Measurements from ENCODE around the gene BZW1.

The BZW1 gene

DNA sequence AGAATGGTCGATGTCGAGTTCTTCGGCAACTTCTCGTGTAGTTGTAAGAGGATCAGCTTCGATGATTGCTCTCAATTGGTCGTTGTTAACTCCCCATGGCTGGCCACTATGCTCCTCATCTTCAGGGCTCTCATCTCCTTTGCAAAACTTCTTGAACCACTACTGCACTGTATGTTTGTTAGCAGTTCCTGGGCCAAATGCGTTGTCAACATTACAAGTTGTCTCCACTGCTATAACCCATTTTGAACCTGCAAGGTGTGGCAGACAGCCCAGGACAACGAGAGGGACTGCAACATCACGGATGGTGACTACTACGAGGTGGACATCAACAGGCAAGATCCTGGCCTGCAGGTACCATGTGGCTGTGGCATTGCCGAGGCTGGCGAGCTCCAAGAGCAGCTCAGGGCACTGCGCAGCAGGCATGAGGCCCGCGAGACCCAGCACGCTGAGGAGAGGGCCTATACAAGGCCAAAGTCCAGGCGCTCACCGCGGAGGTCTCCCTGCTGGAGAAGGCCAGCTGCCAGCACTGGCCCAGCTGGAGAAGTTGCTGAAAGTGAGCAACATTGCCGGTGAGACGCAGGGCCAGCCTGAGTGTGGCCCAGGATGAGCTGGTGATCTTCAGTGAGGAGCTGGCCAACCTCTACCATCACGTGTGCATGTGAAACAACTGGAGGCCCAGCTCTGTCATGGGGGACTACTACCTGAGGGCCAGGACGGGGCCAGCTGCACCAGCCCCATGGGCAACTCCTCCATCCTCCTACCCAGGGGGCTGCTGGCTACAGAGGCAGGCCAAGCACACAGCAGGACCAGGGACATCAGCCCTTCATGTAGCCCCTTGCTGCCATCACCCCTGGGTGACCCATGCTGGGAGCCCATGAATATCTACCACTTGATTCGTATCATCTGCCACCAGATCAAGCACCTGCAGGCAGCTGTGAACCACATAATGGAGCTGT is 32.6 kb downstream of the BZW1 start:
- no peak for DNase-seq

DNA sequence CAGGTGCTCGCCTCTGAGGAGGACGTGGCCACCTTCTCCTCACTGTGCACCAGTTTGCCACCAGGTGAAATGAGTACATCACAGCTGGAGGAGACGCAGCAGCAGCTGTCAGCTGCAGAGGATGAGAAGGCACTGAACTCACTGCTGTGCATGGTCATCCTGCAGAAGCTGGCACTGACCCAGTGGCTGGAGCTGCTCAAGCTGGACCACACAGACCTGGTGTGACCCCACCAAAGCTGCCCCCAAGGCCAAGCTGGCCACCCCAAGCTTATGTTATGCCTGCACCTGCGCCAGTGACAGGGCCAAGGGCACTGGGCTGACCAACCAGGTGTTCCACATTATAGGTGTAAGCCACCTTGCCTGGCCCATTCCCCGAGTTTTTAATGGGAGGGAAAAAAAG is 33.5 kb downstream of the BZW1 start:
- no peak for DNase-seq

DNA sequence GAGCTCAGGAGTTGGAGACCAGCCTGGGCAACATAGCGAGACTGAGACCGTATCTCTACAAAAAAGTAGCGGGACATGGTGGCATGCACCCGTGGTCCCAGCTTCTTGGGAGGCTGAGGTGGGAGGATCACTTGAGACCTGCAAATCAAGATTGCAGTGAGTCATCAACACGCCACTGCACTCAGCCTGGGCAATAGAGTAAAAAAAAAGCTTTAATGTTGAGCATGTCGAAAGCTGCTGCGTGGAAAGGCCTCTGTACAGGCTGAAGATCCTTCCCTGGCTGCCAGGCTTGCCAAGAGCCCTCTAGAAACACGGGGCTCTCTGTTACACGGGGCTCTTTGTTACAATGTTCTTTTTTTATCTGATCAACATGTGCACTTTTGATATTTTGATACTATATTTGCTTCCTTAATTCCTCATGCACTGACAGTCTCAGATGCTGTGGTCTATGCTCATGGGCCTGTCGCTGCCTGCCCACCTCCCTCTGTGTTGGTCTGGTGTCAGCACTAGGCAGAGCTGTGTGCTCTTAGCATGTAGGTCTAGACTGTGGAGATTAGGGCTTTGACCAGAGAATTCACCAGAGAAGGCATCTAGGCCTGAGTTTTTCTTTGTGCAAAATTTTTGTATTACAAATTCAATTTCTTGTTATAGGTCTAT is 34.1 kb downstream of the BZW1 start:
- no peak for DNase-seq

- no peak for DNase-seq
These were observed 35.6 kb downstream of the BZW1 start for GRCh38 chr2:200847269-200847668.

DNA sequence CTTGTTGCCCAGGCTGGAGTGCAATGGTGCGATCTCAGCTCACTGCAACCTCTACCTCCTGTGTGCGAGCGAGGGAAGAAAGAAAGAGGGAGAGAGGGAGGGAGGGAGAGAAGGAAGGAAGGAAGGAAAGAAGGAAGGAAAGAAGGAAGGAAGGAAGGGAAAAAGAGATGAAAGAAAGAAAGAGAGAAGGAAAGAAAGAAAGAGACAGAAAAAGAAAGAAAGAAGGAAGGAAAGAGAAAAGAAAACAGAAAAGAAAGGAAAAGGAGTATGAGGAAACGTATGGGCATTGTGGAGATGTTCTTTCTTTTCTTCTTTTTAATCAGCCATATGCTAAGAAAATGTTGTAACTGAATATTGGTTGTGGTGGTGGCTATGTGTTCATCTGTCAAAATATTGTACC is 36.2 kb downstream of the BZW1 start:
- no peak for DNase-seq

GRCh38 chr2:200850512-200851256 is 39.0 kb downstream of the BZW1 start:
- no peak for DNase-seq

GRCh38 chr2:200851398-200852248 is 39.9 kb downstream of the BZW1 start:
- no peak for DNase-seq

DNA sequence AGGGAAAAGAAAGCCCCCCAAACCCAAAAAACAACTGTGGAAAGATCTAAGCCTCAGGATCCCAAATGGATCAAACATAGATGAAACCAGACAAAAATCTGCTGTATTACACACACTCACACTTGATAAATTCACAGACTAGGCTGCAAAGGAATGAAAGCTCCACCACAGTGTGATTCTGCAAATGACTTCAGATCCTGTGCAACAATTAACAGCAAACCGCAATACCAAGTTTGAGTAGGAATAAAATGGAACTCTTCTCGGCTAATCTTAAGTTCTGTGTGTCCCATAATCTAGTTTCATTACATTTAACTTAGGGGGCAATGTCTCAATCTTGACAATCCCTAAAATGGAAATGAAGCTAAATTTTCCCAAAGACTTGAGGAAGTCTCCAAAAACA is 40.9 kb downstream of the BZW1 start:
- no peak for DNase-seq

- no peak for DNase-seq
These were observed 45.1 kb downstream of the BZW1 start for GRCh38 chr2:200856806-200857205.

DNA sequence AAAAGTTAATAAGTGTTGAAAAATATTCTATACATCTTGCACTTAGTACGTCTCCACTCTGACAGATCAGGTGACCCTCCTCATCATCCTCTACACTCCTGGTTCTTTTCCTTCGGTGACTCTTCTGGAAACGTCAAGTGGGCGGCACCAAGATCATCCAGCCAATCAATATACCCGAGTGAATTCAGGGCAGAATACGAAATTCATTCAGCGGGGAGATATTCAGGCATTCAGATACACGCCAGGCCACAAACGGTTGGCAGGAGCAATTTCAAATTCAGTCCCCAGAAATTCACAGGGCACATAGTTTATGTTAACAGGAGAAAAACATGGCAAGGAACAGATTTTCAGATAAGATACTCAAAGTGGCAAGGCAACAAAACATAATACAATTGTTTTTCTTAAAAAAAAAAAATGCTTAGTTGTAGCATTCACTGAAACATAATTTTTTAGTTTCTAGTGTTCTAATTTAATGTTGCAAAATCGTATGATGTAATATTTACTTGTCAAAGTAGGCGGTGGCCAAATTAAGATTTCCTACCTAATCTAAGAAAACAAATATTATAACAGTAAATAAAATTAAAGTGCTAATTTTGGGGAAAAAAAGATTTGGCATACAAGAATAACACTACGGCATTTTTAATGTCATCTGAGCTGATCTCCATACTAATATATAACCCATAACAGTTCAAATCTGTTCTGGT is 48.5 kb downstream of the BZW1 start:
- DNase-seq: no peak

GRCh38 chr2:200861617-200862155 is 50.0 kb downstream of the BZW1 start:
- DNase-seq: no peak

GRCh38 chr2:200862532-200863000 is 50.9 kb downstream of the BZW1 start:
- DNase-seq: peak in 1 of 3 experiments; percentile 52

- peak in 1 of 3 experiments; percentile 67 for DNase-seq
These were observed 52.1 kb downstream of the BZW1 start for GRCh38 chr2:200863782-200864175.

GRCh38 chr2:200864176-200865034 is 52.7 kb downstream of the BZW1 start, which contains the start of gene CLK1:
Gene CLK1, minus strand, starts transcription at chr2:200864658. Its CDS starts 2,796 bp downstream, at chr2:200861862.
- peak; percentile 85 to 95 (median 93) for DNase-seq

DNA sequence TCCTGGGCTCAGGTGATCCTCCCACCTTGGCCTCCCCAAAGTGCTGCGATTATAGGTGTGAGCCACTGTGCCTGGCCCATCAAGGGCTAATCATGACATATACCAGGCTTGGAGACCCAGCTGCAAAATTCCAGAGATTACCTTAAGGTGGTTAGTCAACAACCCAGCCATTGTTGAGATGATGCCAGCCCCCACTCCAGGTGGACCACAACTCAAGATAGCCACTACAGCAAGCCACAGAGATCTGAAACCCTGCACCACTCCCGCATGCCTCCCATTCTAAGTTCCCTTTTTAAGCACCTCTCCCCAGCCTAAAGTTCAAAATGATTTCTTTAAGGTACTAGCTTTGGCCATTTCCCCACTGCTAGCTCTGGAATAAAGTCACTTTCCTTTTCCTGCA is 57.3 kb downstream of the BZW1 start:
- no peak for DNase-seq

DNA sequence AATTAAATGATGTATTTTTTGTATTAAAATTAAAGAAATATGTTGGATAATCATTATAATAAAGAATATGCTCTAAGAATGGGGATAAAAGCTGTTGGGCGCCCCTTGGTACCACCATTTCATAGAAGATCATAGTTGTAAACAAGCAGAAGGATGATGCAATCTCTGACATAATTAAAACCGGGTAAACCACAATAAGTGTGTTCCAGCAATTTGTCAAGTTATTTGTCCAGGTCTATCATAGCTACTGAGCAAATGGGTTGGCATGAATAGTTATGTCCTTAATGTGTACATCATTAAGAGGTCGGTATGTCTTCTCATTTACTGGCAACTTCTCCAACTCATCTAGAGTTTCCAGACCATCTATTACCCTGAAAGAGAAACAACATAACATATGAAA is 59.4 kb downstream of the BZW1 start:
- no peak for DNase-seq

GRCh38 chr2:200873560-200873959 is 61.9 kb downstream of the BZW1 start:
- DNase-seq: no peak

All from NCI-H1417 (cell line).